Keratinocyte (primary cell): Measurements from ENCODE around the gene C19orf25. TPM values are rescaled to one million over a fixed set of nuclear protein-coding genes. Genes with fewer than 3 reads are reported as not detected.

Experiments
- DNase-seq: peaks from one replicate; pipeline ENCODE4 v3.0.0-alpha.2; 2011; ENCODE audit warnings: low read depth, missing footprints, low spot score
- FAIRE-seq: peaks from 2 replicates; lab custom pipeline; 2011; peaks lifted over from hg19 to GRCh38; lab: Jason Lieb, UNC
- H2AFZ ChIP-seq: 2 replicates; pipeline ENCODE4 v1.6.0; 2012; ENCODE audit warnings: low read length, control low read depth, inconsistent platforms; ENCODE audit not compliant: control insufficient read depth
- H3K27ac ChIP-seq: 2 replicates; pipeline ENCODE4 v1.5.1; 2011; ENCODE audit warnings: low read length; ENCODE audit not compliant: control insufficient read depth, insufficient read depth
- H3K27me3 ChIP-seq: 3 replicates; pipeline ENCODE4 v1.6.0; 2011; ENCODE audit warnings: low read length; ENCODE audit not compliant: control insufficient read depth, insufficient read depth; ENCODE audit errors: extremely low read depth
- H3K36me3 ChIP-seq, 2 experiments: 2 replicates in 1 of 2; 3 replicates in 1 of 2; pipeline ENCODE4 v1.5.1; 2011; ENCODE audit warnings: low read length in 2 of 2, mild to moderate bottlenecking in 1 of 2; ENCODE audit not compliant: control insufficient read depth in 2 of 2, insufficient read depth in 2 of 2; ENCODE audit errors: extremely low read depth in 1 of 2
- H3K4me1 ChIP-seq: 3 replicates; pipeline ENCODE4 v1.5.1; 2011; ENCODE audit warnings: low read length; ENCODE audit not compliant: control insufficient read depth, insufficient read depth; ENCODE audit errors: extremely low read depth
- H3K4me2 ChIP-seq: 3 replicates; pipeline ENCODE4 v1.6.0; 2011; ENCODE audit warnings: low read depth, low read length; ENCODE audit not compliant: control insufficient read depth, insufficient read depth; ENCODE audit errors: extremely low read depth
- H3K4me3 ChIP-seq, 3 experiments: fragments of 200-600 bp in 1 of 3; sonication (generic) in 1 of 3; 2 replicates in 2 of 3; 3 replicates in 1 of 3; pipeline ENCODE4 v1.5.1; 2011 to 2016; ENCODE audit warnings: low read length in 3 of 3, mild to moderate bottlenecking in 3 of 3, control low read depth in 2 of 3, inconsistent platforms in 1 of 3, low read depth in 1 of 3, mixed read lengths in 1 of 3, mixed run types in 1 of 3, moderate library complexity in 1 of 3; ENCODE audit not compliant: control insufficient read depth in 2 of 3, insufficient read depth in 2 of 3; ENCODE audit errors: extremely low read depth in 1 of 3
- H3K79me2 ChIP-seq: 2 replicates; pipeline ENCODE4 v1.6.0; 2012; ENCODE audit warnings: low read length; ENCODE audit not compliant: control insufficient read depth, insufficient read depth
- H3K9ac ChIP-seq: 3 replicates; pipeline ENCODE4 v1.6.0; 2011; ENCODE audit warnings: low read length; ENCODE audit not compliant: control insufficient read depth, insufficient read depth; ENCODE audit errors: extremely low read depth
- H3K9me1 ChIP-seq: 3 replicates; pipeline ENCODE4 v1.6.0; 2011; ENCODE audit warnings: low read length; ENCODE audit not compliant: control insufficient read depth, insufficient read depth; ENCODE audit errors: extremely low read depth
- H3K9me3 ChIP-seq: 2 replicates; pipeline ENCODE4 v1.5.1; 2012; ENCODE audit warnings: low read depth, low read length; ENCODE audit not compliant: control insufficient read depth
- H4K20me1 ChIP-seq: 3 replicates; pipeline ENCODE4 v1.6.0; 2011; ENCODE audit warnings: low read length; ENCODE audit not compliant: control insufficient read depth, insufficient read depth; ENCODE audit errors: extremely low read depth
- EZH2 ChIP-seq: IDR thresholded peaks from one replicate; pipeline ENCODE4 v1.6.1; 2012; ENCODE audit warnings: inconsistent platforms, mild to moderate bottlenecking, low read length, moderate library complexity
- dilution Hi-C: fragments of 300-500 bp; cut with MboI; formaldehyde crosslinking; loops from one replicate; pipeline ENCODE4 v1.7.0; 2020; ENCODE audit warnings: low sequenced_read_pairs; ENCODE audit not compliant: extremely low pct_ligation_motif_present
- polyA plus RNA-seq, 5 experiments: library from polyadenylated mRNA; depleted of rRNA in 3 of 5; stranded (reverse) in 3 of 5; stranded (forward) in 1 of 5; unstranded in 1 of 5; fragments of >200 nt; gene quantifications; 1 replicate in 1 of 5; 2 replicates in 3 of 5; 3 replicates in 1 of 5; pipeline versions ENCODE4 v1.2.1 to v1.2.3, GENCODE V29; 2011 to 2012; ENCODE audit warnings: missing spikeins in 2 of 5, low read depth in 1 of 5, low replicate concordance in 1 of 5
- TF ChIP-seq, protein P1 (sequence below), 3 experiments: IDR thresholded peaks in 1 of 3; conservative IDR thresholded peaks in 1 of 3; optimal IDR thresholded peaks in 1 of 3; 2 replicates in 2 of 3; 3 replicates in 1 of 3; pipeline versions ENCODE3 to v1.5.1; 2011; ENCODE audit warnings: low read length in 3 of 3, mild to moderate bottlenecking in 3 of 3, moderate library complexity in 2 of 3, control low read depth in 1 of 3, inconsistent platforms in 1 of 3; ENCODE audit not compliant: insufficient read depth in 2 of 3; ENCODE audit errors: extremely low read depth in 1 of 3

C19orf25 gene
- polyA plus RNA-seq, 1 donor (not counting 4 experiments of a cell fraction or from before 2014, with no cell fraction given), result 11.2 TPM

DNA sequence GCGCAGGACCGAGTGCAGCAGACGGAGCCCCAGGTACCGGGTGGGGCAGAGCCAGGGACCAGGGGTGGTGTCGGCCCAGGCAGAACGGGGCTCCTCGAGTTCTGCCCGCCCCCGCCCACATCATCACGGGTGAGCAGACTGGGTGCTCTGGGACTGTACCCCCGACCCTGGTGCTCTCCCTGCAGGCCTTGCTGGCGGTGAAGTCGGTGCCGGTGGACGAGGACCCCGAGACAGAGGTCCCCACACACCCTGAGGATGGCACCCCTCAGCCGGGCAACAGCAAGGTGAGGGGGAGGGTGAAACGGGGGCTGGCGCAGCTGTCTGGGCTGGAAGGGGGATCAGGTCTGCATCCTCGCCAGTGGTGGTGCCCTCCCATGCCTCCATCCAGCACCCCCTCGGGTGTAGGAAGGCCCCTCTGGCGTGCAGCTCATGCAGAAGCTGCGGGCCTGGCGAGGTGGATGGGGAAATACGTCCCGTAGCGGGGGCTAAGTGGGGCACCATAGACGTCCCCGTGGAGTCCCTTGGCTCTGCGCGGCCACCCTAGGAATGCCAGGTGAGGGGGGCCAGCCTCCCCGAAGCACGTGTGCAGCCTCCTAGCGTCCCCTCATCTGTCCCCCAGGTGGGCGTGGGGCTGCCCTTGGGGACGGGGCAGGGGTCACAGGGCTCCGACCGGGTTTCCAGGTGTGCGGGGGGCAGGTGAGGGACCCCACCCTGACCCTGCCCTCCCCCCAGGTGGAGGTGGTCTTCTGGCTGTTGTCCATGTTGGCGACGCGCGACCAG, 22.7 kb downstream of the C19orf25 start:
- H3K79me2 ChIP-seq, result no peaks in the 10 kb centered on the region
- dilution Hi-C loops, result no loop called here
- H3K27me3 ChIP-seq, result peaks cover 63% of the 10 kb centered on the region
- peaks cover 6% of the 10 kb centered on the region for H3K4me1 ChIP-seq
- H3K9ac ChIP-seq, result no peak overlapping the region
- H4K20me1 ChIP-seq, result no peaks in the 10 kb centered on the region
- H2AFZ ChIP-seq, result no peak overlapping the region
- no peaks in the 10 kb centered on the region for H3K9me1 ChIP-seq
- TF ChIP-seq, protein P1, sequence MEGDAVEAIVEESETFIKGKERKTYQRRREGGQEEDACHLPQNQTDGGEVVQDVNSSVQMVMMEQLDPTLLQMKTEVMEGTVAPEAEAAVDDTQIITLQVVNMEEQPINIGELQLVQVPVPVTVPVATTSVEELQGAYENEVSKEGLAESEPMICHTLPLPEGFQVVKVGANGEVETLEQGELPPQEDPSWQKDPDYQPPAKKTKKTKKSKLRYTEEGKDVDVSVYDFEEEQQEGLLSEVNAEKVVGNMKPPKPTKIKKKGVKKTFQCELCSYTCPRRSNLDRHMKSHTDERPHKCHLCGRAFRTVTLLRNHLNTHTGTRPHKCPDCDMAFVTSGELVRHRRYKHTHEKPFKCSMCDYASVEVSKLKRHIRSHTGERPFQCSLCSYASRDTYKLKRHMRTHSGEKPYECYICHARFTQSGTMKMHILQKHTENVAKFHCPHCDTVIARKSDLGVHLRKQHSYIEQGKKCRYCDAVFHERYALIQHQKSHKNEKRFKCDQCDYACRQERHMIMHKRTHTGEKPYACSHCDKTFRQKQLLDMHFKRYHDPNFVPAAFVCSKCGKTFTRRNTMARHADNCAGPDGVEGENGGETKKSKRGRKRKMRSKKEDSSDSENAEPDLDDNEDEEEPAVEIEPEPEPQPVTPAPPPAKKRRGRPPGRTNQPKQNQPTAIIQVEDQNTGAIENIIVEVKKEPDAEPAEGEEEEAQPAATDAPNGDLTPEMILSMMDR (optimal IDR thresholded peaks at IDR 0.05 in 1 of 3, IDR thresholded peaks at IDR 0.05 in 1 of 3, conservative IDR thresholded peaks at IDR 0.05 in 1 of 3; ENCODE audit: extremely low read depth in 1 of 3, insufficient read depth in 2 of 3, low read length in 3 of 3), result no peak
- peak; percentile 22 for TF ChIP-seq EZH2
- no peak overlapping the region for H3K27ac ChIP-seq
- no peak for FAIRE-seq
- H3K9me3 ChIP-seq, result no peaks in the 10 kb centered on the region
- H3K4me3 ChIP-seq, result no peak overlapping the region
- no peaks in the 10 kb centered on the region for H3K36me3 ChIP-seq
- no peak for DNase-seq
- no peak overlapping the region for H3K4me2 ChIP-seq

DNA sequence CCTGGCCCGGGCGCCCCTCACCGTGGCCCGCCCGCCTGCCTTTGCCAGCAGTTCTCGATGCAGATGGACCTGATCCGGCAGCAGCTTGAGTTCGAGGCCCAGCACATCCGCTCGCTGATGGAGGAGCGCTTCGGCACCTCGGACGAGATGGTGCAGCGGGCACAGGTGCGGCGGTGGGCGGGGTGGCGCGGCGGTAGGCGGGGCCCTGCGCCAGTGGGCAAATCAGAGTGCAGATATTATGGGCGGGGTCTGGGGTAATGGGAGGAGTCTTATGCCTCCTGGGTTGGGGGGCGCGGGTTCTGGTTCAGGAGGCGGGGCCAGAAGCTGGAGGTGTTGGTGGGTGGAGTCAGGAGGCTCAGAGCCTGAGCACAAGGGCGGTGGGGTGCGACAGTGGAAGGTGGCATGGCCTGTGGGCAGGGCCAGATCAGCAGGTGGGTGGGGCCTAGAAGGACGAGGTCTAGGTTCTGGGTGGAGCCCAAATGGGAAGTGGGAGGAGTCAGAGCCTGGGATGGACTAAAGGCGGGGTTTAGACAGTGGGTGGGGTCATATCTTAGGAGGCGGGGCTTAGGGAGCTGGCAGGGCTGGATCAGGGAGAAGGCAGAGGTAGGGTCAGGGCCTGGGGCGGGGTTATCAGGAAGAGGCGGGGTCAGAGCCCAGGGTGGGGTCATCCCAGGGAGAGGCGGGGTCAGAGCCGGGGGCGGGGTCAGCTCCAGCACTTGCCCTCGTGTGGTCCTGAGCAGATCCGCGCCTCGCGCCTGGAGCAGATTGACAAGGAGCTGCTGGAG, 23.5 kb downstream of the C19orf25 start:
- TF ChIP-seq, protein P1 (optimal IDR thresholded peaks at IDR 0.05 in 1 of 3, IDR thresholded peaks at IDR 0.05 in 1 of 3, conservative IDR thresholded peaks at IDR 0.05 in 1 of 3; ENCODE audit: extremely low read depth in 1 of 3, insufficient read depth in 2 of 3, low read length in 3 of 3), result no peak
- no peak for TF ChIP-seq EZH2
- peak; percentile 55 for FAIRE-seq
- peak overlapping the region; percentile 32 for H3K4me2 ChIP-seq
- peaks cover 71% of the 10 kb centered on the region for H3K27me3 ChIP-seq
- H3K36me3 ChIP-seq, result no peaks in the 10 kb centered on the region
- no peaks in the 10 kb centered on the region for H3K9me3 ChIP-seq
- no peak overlapping the region for H3K9ac ChIP-seq
- peaks cover 6% of the 10 kb centered on the region for H3K4me1 ChIP-seq
- H4K20me1 ChIP-seq, result no peaks in the 10 kb centered on the region
- dilution Hi-C loops, result no loop called here
- H3K79me2 ChIP-seq, result no peaks in the 10 kb centered on the region
- DNase-seq, result no peak
- H2AFZ ChIP-seq, result no peak overlapping the region
- no peaks in the 10 kb centered on the region for H3K9me1 ChIP-seq
- H3K27ac ChIP-seq, result no peak overlapping the region
- no peak overlapping the region for H3K4me3 ChIP-seq
